Sigmoid colon (tissue), 7 donors: ENCODE results near the gene PCDHGA5. TPM values are rescaled to one million over a fixed set of nuclear protein-coding genes. Genes with fewer than 3 reads are reported as not detected.
"Not testable (repeated sequence)": the region's sequence is repeated elsewhere in the genome, so short reads cannot be mapped to it uniquely, and the experiment has no call there.

ENCODE experiments used
- DNase-seq: peaks from one replicate; pipeline ENCODE4 v3.0.0-alpha.2; 2019
- H3K27ac ChIP-seq, 4 donors: fragments of 200-600 bp; sonication (generic); one replicate each; pipeline ENCODE4 v1.5.1; 2016 to 2019; ENCODE audit warnings: mild to moderate bottlenecking in 1 of 4
- H3K27me3 ChIP-seq, 3 donors: fragments of 200-600 bp; sonication (generic); one replicate each; pipeline ENCODE4 v1.5.1; 2019; ENCODE audit warnings: mild to moderate bottlenecking in 1 of 3
- H3K36me3 ChIP-seq, 4 donors: fragments of 200-600 bp; sonication (generic); one replicate each; pipeline ENCODE4 v1.5.1; 2016 to 2019
- H3K4me1 ChIP-seq, 4 donors: fragments of 200-600 bp; sonication (generic); one replicate each; pipeline ENCODE4 v1.5.1; 2017 to 2019
- H3K4me3 ChIP-seq, 4 donors: fragments of 200-600 bp; sonication (generic); one replicate each; pipeline ENCODE4 v1.5.1; 2017 to 2019; ENCODE audit warnings: mild to moderate bottlenecking in 2 of 4, moderate library complexity in 1 of 4
- H3K9me3 ChIP-seq, 4 donors: fragments of 200-600 bp in 3 of 4; sonication (generic) in 3 of 4; one replicate each; pipeline versions ENCODE4 v1.5.1 to v1.6.1; 2013 to 2019
- EP300 ChIP-seq, 4 donors: sonication (generic); formaldehyde crosslinking; IDR thresholded peaks; one replicate each; pipeline ENCODE4 v1.6.1; 2017; ENCODE audit warnings: antibody characterized with exemption in 4 of 4
- POLR2A ChIP-seq, 2 donors: fragments of 450-650 bp; IDR thresholded peaks; one replicate each; pipeline ENCODE4 v1.6.1; 2016; ENCODE audit warnings: antibody characterized with exemption in 2 of 2, mild to moderate bottlenecking in 2 of 2, moderate library complexity in 2 of 2
- POLR2AphosphoS5 ChIP-seq, 4 donors: sonication (generic); formaldehyde crosslinking; IDR thresholded peaks; one replicate each; pipeline ENCODE4 v1.6.1; 2017; ENCODE audit warnings: antibody characterized with exemption in 4 of 4
- WGBS, 2 donors: extraction: QIAGEN DNeasy Blood & Tissue Kit; methylation state at CpG; one replicate each; pipeline ENCODE4 v1.1.7; 2013; 5-methylcytosine and 5-hydroxymethylcytosine counted together
- intact Hi-C: fragments of 100-400 bp; cut with DNase I; formaldehyde crosslinking; loops from one replicate; pipeline ENCODE4 v1.15.1; 2023
- polyA plus RNA-seq, 3 donors: library from polyadenylated mRNA; stranded (reverse); fragments of 200-250 nt; gene quantifications; one replicate each; pipeline ENCODE4 v1.2.3, GENCODE V29; 2013
- total RNA-seq, 4 donors: library from RNA; depleted of rRNA; stranded (reverse); fragments of >200 nt; gene quantifications; one replicate each; pipeline ENCODE4 v1.1.0, GENCODE V29; 2016
- TF ChIP-seq, protein P1 (sequence below), 4 experiments: fragments of 450-650 bp in 3 of 4; fragments of 200-600 bp in 1 of 4; IDR thresholded peaks; one replicate each; pipeline ENCODE4 v1.5.1; 2016 to 2019; ENCODE audit warnings: antibody characterized with exemption in 4 of 4, mild to moderate bottlenecking in 3 of 4, moderate library complexity in 2 of 4
- donor health status: healthy with polysubstance abuse.
- donor health status: Bipolar disorder and iron deficiency.
- donor health status: healthy.

The PCDHGA5 gene
- total and polyA plus RNA-seq, 7 donors = 0.57 to 8.3 (median 6.1) TPM; not detected in 2

GRCh38 chr5:141383345-141383744 is 19.4 kb downstream of the PCDHGA5 start:
- no peak for DNase-seq
- intact Hi-C loops = no loop called here
- TF ChIP-seq POLR2A (IDR thresholded peaks at IDR 0.05) = no peak
- TF ChIP-seq EP300 (IDR thresholded peaks at IDR 0.05) = no peak
- TF ChIP-seq, protein P1, sequence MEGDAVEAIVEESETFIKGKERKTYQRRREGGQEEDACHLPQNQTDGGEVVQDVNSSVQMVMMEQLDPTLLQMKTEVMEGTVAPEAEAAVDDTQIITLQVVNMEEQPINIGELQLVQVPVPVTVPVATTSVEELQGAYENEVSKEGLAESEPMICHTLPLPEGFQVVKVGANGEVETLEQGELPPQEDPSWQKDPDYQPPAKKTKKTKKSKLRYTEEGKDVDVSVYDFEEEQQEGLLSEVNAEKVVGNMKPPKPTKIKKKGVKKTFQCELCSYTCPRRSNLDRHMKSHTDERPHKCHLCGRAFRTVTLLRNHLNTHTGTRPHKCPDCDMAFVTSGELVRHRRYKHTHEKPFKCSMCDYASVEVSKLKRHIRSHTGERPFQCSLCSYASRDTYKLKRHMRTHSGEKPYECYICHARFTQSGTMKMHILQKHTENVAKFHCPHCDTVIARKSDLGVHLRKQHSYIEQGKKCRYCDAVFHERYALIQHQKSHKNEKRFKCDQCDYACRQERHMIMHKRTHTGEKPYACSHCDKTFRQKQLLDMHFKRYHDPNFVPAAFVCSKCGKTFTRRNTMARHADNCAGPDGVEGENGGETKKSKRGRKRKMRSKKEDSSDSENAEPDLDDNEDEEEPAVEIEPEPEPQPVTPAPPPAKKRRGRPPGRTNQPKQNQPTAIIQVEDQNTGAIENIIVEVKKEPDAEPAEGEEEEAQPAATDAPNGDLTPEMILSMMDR (IDR thresholded peaks at IDR 0.05) = no peak
- no peak for TF ChIP-seq POLR2AphosphoS5 (IDR thresholded peaks at IDR 0.05)
- Histone ChIP-seq H3K27me3 (peaks cover 0 to 9% (median 0%) of the 10 kb centered on the region in 3 donors), H3K27ac (no peak overlapping the region), H3K4me3 (no peak overlapping the region), H3K9me3 (peaks cover 24 to 86% (median 63%) of the 10 kb centered on the region in 4 donors), H3K36me3 (peaks cover 0 to 6% (median 0%) of the 10 kb centered on the region in 4 donors), H3K4me1 (no peaks in the 10 kb centered on the region)
- WGBS, 2 donors = 43 to 60% methylated on average over 21 of the region's 21 CpGs

DNA sequence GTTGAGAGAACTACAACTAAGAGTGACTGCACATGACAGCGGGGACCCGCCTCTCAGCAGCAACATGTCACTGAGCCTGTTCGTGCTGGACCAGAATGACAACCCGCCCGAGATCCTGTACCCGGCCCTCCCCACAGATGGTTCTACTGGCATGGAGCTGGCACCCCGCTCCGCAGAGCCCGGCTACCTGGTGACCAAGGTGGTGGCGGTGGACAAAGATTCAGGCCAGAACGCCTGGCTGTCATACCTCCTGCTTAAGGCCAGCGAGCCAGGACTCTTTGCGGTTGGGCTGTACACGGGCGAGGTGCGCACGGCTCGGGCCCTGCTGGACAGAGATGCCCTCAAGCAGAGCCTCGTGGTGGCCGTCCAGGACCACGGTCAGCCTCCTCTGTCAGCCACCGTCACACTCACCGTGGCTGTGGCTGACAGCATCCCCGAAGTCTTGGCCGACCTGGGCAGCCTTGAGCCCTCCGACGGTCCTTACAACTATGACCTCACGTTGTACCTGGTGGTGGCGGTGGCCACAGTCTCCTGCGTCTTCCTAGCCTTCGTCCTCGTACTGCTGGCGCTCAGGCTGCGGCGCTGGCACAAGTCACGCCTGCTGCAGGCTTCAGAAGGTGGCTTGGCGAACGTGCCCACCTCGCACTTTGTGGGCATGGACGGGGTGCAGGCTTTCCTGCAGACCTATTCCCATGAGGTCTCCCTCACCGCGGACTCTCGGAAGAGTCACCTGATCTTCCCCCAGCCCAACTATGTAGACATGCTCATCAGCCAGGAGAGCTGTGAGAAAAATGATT is 20.7 kb downstream of the PCDHGA5 start:
- H3K4me3 ChIP-seq = no peak overlapping the region
- H3K4me1 ChIP-seq = no peaks in the 10 kb centered on the region
- no peak for DNase-seq
- H3K9me3 ChIP-seq = peaks cover 37 to 89% (median 73%) of the 10 kb centered on the region in 4 donors
- intact Hi-C loops = no loop called here
- WGBS, 2 donors = 58 to 71% methylated on average over 43 of the region's 43 CpGs
- no peak overlapping the region for H3K27ac ChIP-seq
- peaks cover 0 to 6% (median 0%) of the 10 kb centered on the region in 4 donors for H3K36me3 ChIP-seq
- no peak for TF ChIP-seq EP300 (IDR thresholded peaks at IDR 0.05)
- TF ChIP-seq POLR2A (IDR thresholded peaks at IDR 0.05) = no peak
- TF ChIP-seq, protein P1 (IDR thresholded peaks at IDR 0.05) = no peak
- TF ChIP-seq POLR2AphosphoS5 (IDR thresholded peaks at IDR 0.05) = no peak
- peaks cover 0 to 9% (median 0%) of the 10 kb centered on the region in 3 donors for H3K27me3 ChIP-seq

- 17 to 42% methylated on average over 21 to 22 of the region's 40 CpGs for WGBS, 2 donors
- intact Hi-C loops, DNase-seq, H3K27me3 ChIP-seq, H3K36me3 ChIP-seq, H3K27ac ChIP-seq, H3K4me3 ChIP-seq, H3K4me1 ChIP-seq: not testable (repeated sequence)
- H3K9me3 ChIP-seq = peaks cover 39 to 95% (median 73%) of the 10 kb centered on the region in 4 donors
- TF ChIP-seq, protein P1 (IDR thresholded peaks at IDR 0.05) = peak in 1 of 4 experiments; percentile 13
Measured at GRCh38 chr5:141387557-141388311, 23.8 kb downstream of the PCDHGA5 start, which contains the start of gene PCDHGB4. Gene PCDHGB4 (plus strand): TSS chr5:141387698. CDS start chr5:141387885, 187 bp downstream.

- H3K27me3 ChIP-seq = peaks cover 0 to 12% (median 0%) of the 10 kb centered on the region in 3 donors
Measured at GRCh38 chr5:141388661-141389060, 24.7 kb downstream of the PCDHGA5 start.

More at GRCh38 chr5:141388661-141389060, 24.7 kb downstream of the PCDHGA5 start:
- peaks cover 0 to 6% (median 0%) of the 10 kb centered on the region in 4 donors for H3K36me3 ChIP-seq
- 51 to 64% methylated on average over 10 of the region's 10 CpGs for WGBS, 2 donors
- no peak for DNase-seq
- no peaks in the 10 kb centered on the region for H3K4me1 ChIP-seq
- H3K9me3 ChIP-seq = peaks cover 40 to 95% (median 73%) of the 10 kb centered on the region in 4 donors
- no peak for TF ChIP-seq POLR2A (IDR thresholded peaks at IDR 0.05)
- no peak for TF ChIP-seq POLR2AphosphoS5 (IDR thresholded peaks at IDR 0.05)
- TF ChIP-seq, protein P1 (IDR thresholded peaks at IDR 0.05) = no peak
- no peak for TF ChIP-seq EP300 (IDR thresholded peaks at IDR 0.05)
- intact Hi-C loops = no loop called here
- no peak overlapping the region for H3K27ac ChIP-seq
- no peak overlapping the region for H3K4me3 ChIP-seq
